ENCODE data around the gene DENND1A.

Gene DENND1A

GRCh38 chr9:123957168-123957721 lies 27.3 kb upstream of the DENND1A start:
- Histone ChIP-seq H3K27ac (no peak overlapping the region), H3K4me3 (no peak overlapping the region)
- no peak for DNase-seq (ENCODE audit: low spot score)
- TF ChIP-seq CTCF (IDR thresholded peaks at IDR 0.05) = no peak

- DNase-seq (ENCODE audit: low spot score) = no peak
- no peak overlapping the region for H3K27ac ChIP-seq
- TF ChIP-seq CTCF (IDR thresholded peaks at IDR 0.05) = no peak
- no peak overlapping the region for H3K4me3 ChIP-seq
Observed at GRCh38 chr9:123955637-123956036, 25.7 kb upstream of the DENND1A start.

GRCh38 chr9:123954518-123955280 lies 24.8 kb upstream of the DENND1A start:
- H3K4me3 ChIP-seq = no peak overlapping the region
- H3K27ac ChIP-seq = no peak overlapping the region
- TF ChIP-seq CTCF (IDR thresholded peaks at IDR 0.05) = no peak
- DNase-seq (ENCODE audit: low spot score) = no peak

GRCh38 chr9:123952641-123953495 lies 22.9 kb upstream of the DENND1A start:
- H3K27ac ChIP-seq = no peak overlapping the region
- H3K4me3 ChIP-seq = no peak overlapping the region
- TF ChIP-seq CTCF (IDR thresholded peaks at IDR 0.05) = no peak
- DNase-seq (ENCODE audit: low spot score) = no peak

GRCh38 chr9:123948286-123948685 lies 18.4 kb upstream of the DENND1A start:
- TF ChIP-seq CTCF (IDR thresholded peaks at IDR 0.05) = no peak
- no peak for DNase-seq (ENCODE audit: low spot score)
- Histone ChIP-seq H3K4me3 (no peak overlapping the region), H3K27ac (no peak overlapping the region)

GRCh38 chr9:123947326-123947725 lies 17.4 kb upstream of the DENND1A start:
- no peak for DNase-seq (ENCODE audit: low spot score)
- H3K27ac ChIP-seq = no peak overlapping the region
- no peak overlapping the region for H3K4me3 ChIP-seq
- no peak for TF ChIP-seq CTCF (IDR thresholded peaks at IDR 0.05)

Data from coronary artery (tissue), 2 donors.